MCF 10A (cell line): ENCODE data around the gene ACTR1A. TPM values are rescaled to one million over a fixed set of nuclear protein-coding genes. Genes with fewer than 3 reads are reported as not detected.

Source experiments
- BruUV-seq: library from RNA; stranded (reverse); fragments of 400-500 nt; replicated peaks from 2 replicates; lab custom pipeline; 2021; lab: Mats Ljungman, UMichigan
- CTCF ChIA-PET: fragments of 300-600 bp; sonication (Branson Sonifier 250); formaldehyde crosslinking; extraction: SDS; loops from one replicate; lab custom pipeline; 2021; ENCODE audit warnings: antibody characterized with exemption, inconsistent platforms; lab: Yijun Ruan, JAX
- POLR2A ChIA-PET: fragments of 300-600, 350-650 bp; sonication (Branson Sonifier 250); formaldehyde crosslinking; extraction: SDS; loops from one replicate; lab custom pipeline; 2020; ENCODE audit warnings: antibody characterized with exemption, inconsistent platforms; lab: Yijun Ruan, JAX
- DNase-seq: peaks from one replicate; pipeline ENCODE4 v3.0.0-alpha.2; 2018; ENCODE audit not compliant: unreplicated experiment
- H3K27ac Mint-ChIP-seq: one replicate; pipeline ENCODE4 v1.8.0; 2022; ENCODE audit warnings: mild to moderate bottlenecking, low read depth, mixed read lengths; ENCODE audit not compliant: unreplicated experiment
- H3K27me3 Mint-ChIP-seq: one replicate; pipeline ENCODE4 v1.8.0; 2022; ENCODE audit warnings: mixed read lengths; ENCODE audit not compliant: insufficient read depth, unreplicated experiment
- H3K36me3 Mint-ChIP-seq: one replicate; pipeline ENCODE4 v1.8.0; 2022; ENCODE audit warnings: mild to moderate bottlenecking, moderate library complexity, mixed read lengths; ENCODE audit not compliant: insufficient read depth, unreplicated experiment
- H3K4me1 Mint-ChIP-seq: one replicate; pipeline ENCODE4 v1.8.0; 2022; ENCODE audit warnings: mixed read lengths; ENCODE audit not compliant: insufficient read depth, unreplicated experiment
- H3K4me3 Mint-ChIP-seq: one replicate; pipeline ENCODE4 v1.8.0; 2022; ENCODE audit warnings: mild to moderate bottlenecking, moderate library complexity, mixed read lengths; ENCODE audit not compliant: unreplicated experiment
- H3K9me3 Mint-ChIP-seq: one replicate; pipeline ENCODE4 v1.8.0; 2022; ENCODE audit warnings: mixed read lengths; ENCODE audit not compliant: unreplicated experiment
- intact Hi-C: fragments of 100-400 bp; cut with micrococcal nuclease; formaldehyde crosslinking; loops from 2 replicates; pipeline ENCODE4 v1.14.1; 2022
- total RNA-seq: library from RNA; stranded (reverse); gene quantifications from 2 replicates; pipeline ENCODE4 v1.2.3, GENCODE V29; 2022
- TF ChIP-seq, protein P1 (sequence below): fragments of 200-600 bp; IDR thresholded peaks from one replicate; pipeline ENCODE4 v1.8.0; 2022; ENCODE audit warnings: antibody characterized with exemption, mild to moderate bottlenecking; ENCODE audit not compliant: unreplicated experiment

ACTR1A gene
- total RNA-seq, 1 experiment from 2014 or later = 60.1 TPM

DNA sequence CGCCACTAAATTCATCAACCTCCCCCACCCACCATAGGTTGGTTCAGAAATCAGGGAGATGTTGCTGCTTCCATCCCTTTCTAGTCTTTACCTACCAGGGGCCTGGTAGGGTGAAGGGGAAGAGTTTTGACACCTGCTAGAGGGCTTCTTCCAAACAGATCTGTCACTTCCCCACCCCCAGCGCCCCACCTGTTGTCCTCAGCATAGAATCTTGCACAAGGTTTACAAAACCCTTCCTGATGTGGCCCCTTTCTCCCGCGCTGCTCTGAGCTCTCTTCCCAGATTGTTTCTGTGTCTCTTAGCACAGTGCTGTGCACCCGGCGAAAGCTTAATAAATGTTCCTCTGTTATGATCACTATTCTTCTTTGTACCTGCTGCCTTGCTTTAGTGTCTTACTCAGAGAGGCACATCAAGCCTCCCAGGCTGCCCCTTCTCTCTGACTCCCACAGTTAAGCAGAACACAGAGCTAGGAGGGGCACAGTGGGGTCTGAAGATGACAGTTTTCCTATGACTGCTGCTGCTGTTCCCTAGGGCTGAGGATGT, 39.9 kb downstream of the ACTR1A start:
- no peaks in the 10 kb centered on the region for H3K27me3 Mint-ChIP-seq
- H3K4me3 Mint-ChIP-seq = peak overlapping the region; percentile 92
- H3K27ac Mint-ChIP-seq = no peak overlapping the region
- no peak for DNase-seq
- H3K36me3 Mint-ChIP-seq = no peaks in the 10 kb centered on the region
- intact Hi-C loops = no loop called here
- H3K4me1 Mint-ChIP-seq = peaks cover 15% of the 10 kb centered on the region
- TF ChIP-seq, protein P1, sequence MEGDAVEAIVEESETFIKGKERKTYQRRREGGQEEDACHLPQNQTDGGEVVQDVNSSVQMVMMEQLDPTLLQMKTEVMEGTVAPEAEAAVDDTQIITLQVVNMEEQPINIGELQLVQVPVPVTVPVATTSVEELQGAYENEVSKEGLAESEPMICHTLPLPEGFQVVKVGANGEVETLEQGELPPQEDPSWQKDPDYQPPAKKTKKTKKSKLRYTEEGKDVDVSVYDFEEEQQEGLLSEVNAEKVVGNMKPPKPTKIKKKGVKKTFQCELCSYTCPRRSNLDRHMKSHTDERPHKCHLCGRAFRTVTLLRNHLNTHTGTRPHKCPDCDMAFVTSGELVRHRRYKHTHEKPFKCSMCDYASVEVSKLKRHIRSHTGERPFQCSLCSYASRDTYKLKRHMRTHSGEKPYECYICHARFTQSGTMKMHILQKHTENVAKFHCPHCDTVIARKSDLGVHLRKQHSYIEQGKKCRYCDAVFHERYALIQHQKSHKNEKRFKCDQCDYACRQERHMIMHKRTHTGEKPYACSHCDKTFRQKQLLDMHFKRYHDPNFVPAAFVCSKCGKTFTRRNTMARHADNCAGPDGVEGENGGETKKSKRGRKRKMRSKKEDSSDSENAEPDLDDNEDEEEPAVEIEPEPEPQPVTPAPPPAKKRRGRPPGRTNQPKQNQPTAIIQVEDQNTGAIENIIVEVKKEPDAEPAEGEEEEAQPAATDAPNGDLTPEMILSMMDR = no peak
- H3K9me3 Mint-ChIP-seq = no peaks in the 10 kb centered on the region
- ChIA-PET CTCF (interaction anchor here (0.5 to 3.4 kb wide), 4 partner anchors 16 to 99 kb away, joined by 3 to 13 read pairs (median 5); partner anchors contain the start of genes ACTR1A and FBXL15), POLR2A (interaction anchor here (0.6 to 4.4 kb wide), 7 partner anchors 9 to 287 kb away, joined by 3 to 77 read pairs (median 9); partner anchors contain the start of genes ACTR1A, C10orf95, CUEDC2 and NFKB2)
- BruUV-seq = no TSS peak

DNA sequence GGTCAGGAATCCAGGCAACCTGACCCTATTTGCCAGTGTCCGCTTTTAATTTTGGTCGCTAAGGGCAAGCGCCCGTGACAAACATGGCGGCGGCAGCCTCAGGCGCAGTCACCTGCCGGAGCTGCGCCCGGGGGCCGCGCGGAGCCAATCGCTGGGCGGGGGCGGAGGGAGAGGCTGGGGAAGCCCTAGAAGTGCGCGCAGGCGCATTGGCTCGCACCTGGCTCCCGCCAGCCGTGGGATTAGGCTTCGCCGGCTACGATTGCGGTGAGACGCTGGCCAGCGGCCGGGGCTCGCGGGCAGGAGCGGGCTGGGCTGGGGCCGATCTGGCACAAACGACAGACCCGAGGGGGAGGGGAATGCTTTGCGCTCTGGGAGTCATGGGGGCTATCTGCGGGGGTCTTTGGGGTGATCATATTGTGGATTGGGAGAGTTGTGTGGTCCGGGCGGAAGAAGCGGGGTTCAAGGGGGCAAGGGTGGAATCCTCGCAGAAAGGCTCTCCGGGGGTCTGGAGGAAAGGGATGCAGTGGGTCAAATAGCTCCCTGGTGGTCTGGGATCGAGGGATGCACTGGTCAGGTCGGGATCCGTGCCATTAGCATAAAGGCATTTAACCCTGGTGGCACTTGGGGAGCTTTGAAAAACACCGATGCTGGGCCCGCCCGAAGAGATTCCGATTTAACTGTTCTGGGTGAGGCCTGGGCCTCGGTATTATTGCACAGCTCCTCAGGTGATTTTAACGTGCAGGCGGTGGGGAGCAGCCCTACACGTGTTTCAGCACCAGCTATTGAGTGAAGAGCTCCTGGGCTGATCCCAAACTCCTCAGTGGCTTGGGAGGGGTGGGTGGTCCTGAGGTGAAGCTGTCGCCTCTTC, 41.1 kb downstream of the ACTR1A start:
- no TSS peak for BruUV-seq
- Mint-ChIP-seq H3K27ac (peak overlapping the region; percentile 63), H3K36me3 (no peaks in the 10 kb centered on the region), H3K27me3 (no peaks in the 10 kb centered on the region), H3K9me3 (no peaks in the 10 kb centered on the region), H3K4me1 (peaks cover 15% of the 10 kb centered on the region), H3K4me3 (peak overlapping the region; percentile 92)
- peak; percentile 95 for DNase-seq
- ChIA-PET CTCF (interaction anchor here (0.5 to 2.4 kb wide), 9 partner anchors 10 to 43 kb away, joined by 3 to 11 read pairs (median 5); partner anchors contain the start of genes ACTR1A, C10orf95 and FBXL15), POLR2A (interaction anchor here (0.6 to 4.4 kb wide), 16 partner anchors 10 to 309 kb away, joined by 3 to 77 read pairs (median 4); partner anchors contain the start of genes ACTR1A, C10orf95, CUEDC2 and NFKB2)
- intact Hi-C loops = loop anchor here (2.0 kb wide), 1 partner anchor 41 kb away; the partner anchor contains the start of genes ACTR1A and SUFU
- TF ChIP-seq, protein P1 = no peak

DNA sequence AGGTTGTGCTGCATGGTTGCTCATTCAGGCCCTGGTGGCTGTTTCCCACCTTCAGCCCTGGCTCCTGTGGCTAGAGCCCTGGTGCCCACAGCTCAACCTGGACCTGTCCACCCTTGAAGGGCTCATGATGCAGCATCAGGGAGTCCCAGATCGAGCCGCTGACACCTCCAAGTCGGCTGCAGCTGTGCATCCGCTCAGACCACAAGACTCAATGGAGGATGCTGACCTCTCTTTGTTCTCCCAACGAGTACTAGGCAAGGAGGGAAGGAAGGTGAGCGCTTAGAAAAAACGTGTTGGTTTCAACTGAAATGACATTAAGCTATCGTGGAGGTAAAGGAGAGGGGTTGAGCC, 41.7 kb downstream of the ACTR1A start:
- Mint-ChIP-seq H3K9me3 (no peaks in the 10 kb centered on the region), H3K27ac (no peak overlapping the region), H3K4me3 (peak overlapping the region; percentile 92), H3K36me3 (no peaks in the 10 kb centered on the region), H3K27me3 (no peaks in the 10 kb centered on the region), H3K4me1 (peaks cover 19% of the 10 kb centered on the region)
- BruUV-seq = no TSS peak
- TF ChIP-seq, protein P1 = no peak
- ChIA-PET POLR2A (interaction anchor here (0.7 to 4.4 kb wide), 12 partner anchors 10 to 309 kb away, joined by 3 to 77 read pairs (median 6); partner anchors contain the start of genes ACTR1A, C10orf95, CUEDC2 and NFKB2), CTCF (interaction anchor here (0.6 to 2.4 kb wide), 5 partner anchors 10 to 41 kb away, joined by 3 to 11 read pairs (median 9); partner anchors contain the start of genes ACTR1A and C10orf95)
- no peak for DNase-seq
- intact Hi-C loops = loop anchor here (2.0 kb wide), 1 partner anchor 42 kb away; the partner anchor contains the start of genes ACTR1A and SUFU

DNA sequence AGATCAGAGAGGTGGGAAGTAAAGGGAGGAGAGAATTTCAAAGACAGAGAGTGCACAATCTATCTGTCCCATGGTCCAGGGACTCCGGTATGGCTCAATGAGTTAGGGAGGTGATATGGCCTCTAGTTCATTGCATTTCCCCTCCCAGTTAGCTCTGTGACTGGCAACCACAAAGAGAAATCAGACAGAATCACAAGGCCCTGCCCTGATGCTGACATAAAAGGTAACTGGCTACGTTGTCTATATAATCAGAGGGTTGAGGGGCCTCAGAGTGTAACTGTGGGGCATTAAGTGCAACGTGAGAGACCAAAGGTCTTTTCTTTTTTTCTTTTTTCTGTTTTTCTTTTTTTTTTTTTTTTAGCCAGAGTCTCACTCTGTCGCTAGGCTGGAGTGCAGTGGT, 43.9 kb downstream of the ACTR1A start:
- intact Hi-C loops = no loop called here
- TF ChIP-seq, protein P1 = no peak
- Mint-ChIP-seq H3K4me1 (peaks cover 22% of the 10 kb centered on the region), H3K36me3 (no peaks in the 10 kb centered on the region), H3K4me3 (no peak overlapping the region), H3K9me3 (no peaks in the 10 kb centered on the region), H3K27me3 (no peaks in the 10 kb centered on the region), H3K27ac (no peak overlapping the region)
- DNase-seq = no peak
- ChIA-PET POLR2A (interaction anchor here (1.3 kb wide), 1 partner anchor 44 kb away, joined by 3 read pairs; the partner anchor contains the start of gene ACTR1A), CTCF (interaction anchor here (0.7 kb wide), 1 partner anchor 64 kb away, joined by 3 read pairs; no protein-coding TSS in a partner anchor)
- no TSS peak for BruUV-seq
